Measurements from ENCODE around the gene PRPH.

Gene PRPH

DNA sequence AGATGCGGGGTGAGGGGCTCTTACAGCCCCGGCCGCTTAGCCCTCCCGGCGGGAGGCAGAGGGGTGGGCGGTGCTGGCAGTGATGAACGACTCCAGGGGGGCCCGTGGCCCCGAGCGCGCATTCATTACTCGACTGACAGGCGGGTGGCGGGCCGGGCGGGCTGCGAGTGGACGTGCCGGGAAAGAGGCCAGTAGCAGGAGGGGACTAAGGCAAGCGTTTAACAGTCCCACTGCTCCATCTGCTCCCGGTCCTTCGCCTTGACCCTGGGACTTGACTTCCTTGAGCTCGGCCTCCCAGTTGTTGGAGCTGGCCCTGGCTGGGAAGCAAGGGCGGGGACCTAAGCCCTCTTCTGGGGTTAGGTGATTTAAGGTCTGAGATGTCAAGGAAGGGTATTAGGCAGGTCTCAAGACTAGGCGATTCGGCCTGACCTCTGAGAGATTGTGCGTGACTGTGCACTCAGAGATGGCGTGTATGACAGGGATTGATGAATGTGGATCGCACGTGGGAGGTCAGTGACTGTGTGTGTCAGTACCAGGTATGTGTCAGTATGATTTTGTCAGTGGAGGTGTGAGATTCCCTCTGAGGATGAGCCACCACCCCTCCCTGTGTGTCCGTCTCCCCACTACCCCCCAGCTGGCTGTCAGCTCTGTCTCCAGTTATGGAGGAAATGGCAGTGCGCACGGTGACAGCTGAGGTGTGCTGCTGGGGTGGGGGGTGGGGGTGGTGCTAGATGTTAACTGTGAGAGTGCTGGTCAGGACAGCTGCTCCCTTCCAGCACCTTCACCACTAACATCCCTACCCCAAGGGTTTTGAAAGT, 48.2 kb downstream of the PRPH start:
- no peak for DNase-seq (ENCODE audit: low read depth, low spot score)
- no peak overlapping the region for H3K27ac ChIP-seq

DNA sequence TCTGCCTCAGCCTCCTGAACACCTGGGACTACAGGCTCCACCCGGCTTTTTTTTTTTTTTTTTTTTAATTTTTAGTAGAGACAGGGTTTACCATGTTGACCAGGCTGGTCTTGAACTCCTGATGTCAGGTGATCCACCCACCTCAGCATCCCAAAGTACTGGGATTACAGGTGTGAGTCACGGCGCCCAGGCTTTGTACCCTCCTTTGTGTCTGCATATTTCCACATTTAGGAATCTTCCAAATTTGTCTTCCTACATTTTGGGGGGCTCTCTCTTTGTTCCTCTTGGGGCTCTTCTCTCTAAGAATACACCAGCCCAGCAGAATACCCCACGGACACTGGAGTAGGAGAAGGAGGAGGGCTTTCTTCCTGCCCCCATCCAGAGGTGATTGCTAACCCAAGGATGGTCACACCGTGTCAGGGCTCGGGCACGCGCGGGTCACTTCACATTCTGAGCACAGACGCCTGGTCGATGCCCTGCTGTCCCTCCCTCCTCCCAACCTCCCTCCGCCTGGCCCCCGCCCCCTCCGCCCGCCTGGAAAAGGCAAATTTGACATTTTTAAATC, 49.6 kb downstream of the PRPH start:
- no peak for DNase-seq (ENCODE audit: low read depth, low spot score)
- H3K27ac ChIP-seq, result no peak overlapping the region

DNA sequence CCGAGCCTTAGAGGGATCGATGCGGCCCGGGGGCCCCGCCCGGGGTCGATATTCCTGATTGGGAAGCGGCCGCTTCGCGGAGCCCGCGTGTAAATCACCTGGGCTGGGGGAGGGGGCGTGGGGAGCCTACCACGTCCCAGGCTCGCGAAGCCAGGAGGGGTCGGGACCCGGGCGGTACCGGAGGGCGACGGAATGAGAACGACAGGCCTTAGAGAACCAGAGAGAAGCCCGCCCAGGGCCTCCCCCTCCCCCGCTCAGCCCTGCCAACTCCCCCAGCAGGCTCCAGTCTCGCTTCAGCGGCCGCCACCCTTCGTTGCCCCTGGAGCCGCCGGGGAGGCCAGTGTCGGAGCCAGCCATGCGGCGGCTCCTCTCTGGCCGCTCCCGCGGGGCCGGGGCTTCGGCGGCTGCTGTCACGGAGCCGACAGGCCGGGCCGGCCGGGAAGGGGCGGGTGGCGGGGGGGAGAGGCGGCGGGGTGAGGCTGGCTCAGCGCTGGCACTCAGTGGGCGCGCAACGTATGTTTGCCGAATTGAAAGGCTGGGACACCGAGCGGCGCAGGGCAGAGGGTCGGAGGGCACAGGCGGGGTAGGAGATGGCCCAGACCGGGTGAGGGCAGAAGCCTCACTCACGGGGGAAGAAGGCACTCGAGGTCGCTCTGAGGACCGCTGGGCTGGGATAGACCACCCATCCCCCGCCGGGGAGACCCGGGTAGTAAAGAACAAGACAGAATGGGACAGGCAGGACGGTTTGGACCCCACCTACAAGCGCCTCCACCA, 50.3 kb downstream of the PRPH start:
- DNase-seq (ENCODE audit: low read depth, low spot score), result no peak
- H3K27ac ChIP-seq, result no peak overlapping the region

DNA sequence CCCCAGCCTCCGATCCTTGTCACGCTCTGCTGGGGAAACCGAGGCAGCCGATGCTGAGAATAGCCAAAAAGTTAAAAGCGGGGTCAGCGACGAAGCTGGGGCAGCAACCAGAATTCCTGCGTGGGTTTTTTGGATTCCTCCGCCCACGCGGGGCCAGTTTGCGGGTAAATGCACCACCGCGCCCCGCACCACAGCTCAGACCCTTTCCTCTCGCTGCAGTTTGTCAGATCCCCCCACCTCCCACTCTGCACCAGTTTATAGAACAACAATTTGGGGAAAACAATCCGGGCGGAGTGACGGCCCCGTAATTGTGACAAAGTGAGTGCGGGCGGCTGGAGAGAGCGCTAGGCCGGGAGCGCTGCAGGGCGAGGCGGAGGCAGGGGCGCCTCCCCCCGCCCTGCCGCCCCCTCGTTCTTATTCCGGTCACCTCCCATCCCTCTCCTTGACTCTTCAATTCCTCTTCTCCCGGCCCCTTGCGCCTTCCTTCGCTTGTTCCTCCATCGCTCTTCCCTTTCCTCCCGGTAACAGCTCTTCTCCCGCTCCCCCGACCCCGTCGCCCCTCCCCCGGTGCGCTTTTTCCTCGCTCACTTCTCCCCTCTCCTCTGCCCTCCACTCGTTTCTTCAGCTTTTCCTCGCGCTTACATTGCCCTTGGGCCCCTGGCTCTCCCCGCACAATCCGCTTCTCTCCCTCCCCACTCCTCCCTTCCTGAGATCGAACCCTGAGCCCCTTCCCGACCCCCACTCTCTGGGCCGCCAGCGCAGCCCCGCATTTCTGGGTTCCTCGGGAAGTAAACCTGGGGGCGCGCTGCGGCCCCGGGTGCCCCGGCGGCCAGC, 51.1 kb downstream of the PRPH start:
- no peak for DNase-seq (ENCODE audit: low read depth, low spot score)
- H3K27ac ChIP-seq, result no peak overlapping the region

DNA sequence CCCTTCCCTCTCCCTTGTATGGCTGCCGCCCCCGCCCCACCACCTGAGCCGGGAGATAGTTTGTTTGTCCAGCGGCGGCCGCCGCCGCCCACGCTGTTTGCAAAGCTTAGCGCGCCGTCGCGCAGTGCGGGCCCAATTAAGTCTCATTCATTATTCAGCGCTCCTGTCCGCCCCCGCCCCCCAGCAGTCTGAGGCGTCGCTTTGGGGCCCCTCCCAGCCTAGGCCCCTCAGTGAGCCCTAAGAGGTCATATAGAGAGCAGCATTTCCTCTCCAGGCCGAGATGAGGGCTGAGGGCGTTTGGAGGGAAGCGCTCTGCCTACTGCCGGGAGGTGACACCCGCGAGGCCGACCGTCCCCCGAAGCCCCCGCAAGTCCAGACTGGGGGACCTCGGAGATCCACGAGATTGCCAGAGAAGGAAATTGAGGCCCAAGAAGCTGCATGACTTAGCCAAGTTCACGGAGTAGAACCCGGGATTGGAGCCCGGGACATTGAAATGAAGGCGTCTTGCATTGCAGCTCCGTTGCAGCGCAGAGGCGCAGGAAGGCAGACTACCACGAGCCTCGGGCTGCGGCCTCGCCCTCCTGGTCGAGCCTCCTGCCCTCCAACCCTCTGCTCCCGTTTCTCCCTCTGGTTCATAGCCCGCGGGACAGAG, 51.8 kb downstream of the PRPH start, which contains the start of gene DNAJC22:
DNAJC22 (plus strand) TSS at position 230 of the 652 bp plus-strand sequence. CDS start 1,985 bp downstream, outside the sequence.
- no peak within 1 kb of the TSS for H3K27ac ChIP-seq

DNA sequence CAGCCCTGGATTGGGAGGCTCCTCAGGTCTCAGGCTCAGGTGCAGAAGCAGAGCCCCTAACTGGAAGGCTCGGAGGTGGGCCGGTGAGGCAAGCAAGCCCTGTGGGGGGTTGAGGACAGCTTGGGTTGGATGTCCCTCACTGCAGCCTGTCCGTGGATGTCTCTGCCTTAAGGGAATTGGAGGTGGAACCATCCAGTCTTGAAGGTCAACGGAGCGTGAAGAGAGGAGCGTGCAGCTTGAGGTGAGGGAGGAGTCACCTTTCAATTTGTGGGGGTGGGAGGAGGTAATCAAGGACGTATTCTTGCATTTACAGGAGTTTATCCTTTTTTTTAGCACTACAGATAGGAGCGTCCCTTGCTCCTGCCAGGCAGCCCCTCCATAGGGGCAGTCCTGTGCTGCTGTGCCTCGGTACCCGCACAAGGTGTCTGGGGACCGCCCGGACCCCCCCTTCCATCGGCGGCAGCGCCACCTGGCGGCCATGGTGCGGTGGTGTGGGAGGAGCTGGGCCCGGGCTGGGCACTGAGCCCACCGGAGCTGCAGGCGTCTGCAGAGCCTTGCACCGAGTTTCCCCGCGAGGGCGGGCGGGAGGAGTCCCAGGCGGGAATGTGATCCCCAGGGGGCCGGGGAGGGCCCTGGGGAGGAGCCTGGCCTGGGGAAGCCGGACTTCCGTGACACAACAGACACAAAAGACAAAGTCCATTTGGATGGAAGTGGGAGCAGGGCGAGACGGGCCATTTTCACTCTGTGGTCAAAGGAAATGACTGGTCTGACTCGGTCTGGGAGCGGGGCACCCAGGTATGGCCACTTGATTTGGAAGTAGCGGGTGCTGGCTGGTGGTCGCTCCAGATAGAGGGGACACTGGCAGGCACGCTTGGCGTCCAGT, 52.6 kb downstream of the PRPH start:
- DNase-seq (ENCODE audit: low read depth, low spot score), result no peak
- no peak overlapping the region for H3K27ac ChIP-seq

More for the DNA sequence above, 51.8 kb downstream of the PRPH start, which contains the start of gene DNAJC22:
- no peak for DNase-seq (ENCODE audit: low read depth, low spot score)
